Raji (cell line): ENCODE measurements around the gene ZNF711.

ENCODE experiments used
- POLR2A ChIP-seq: IDR thresholded peaks from 2 replicates; pipeline ENCODE4 v1.6.1; 2011; ENCODE audit warnings: low read depth, low read length, control low read depth; ENCODE audit not compliant: insufficient read depth

Gene ZNF711

GRCh38 chrX:85243761-85244449 is at the start of gene ZNF711, which contains the start of gene SATL1:
Gene ZNF711, plus strand, starts transcription at chrX:85243991. Its CDS starts 3,582 bp downstream, at chrX:85247573.
Gene SATL1, minus strand, starts transcription at chrX:85243779. Its CDS starts 134,811 bp downstream, at chrX:85108968.
- TF ChIP-seq POLR2A: peak; percentile 47

GRCh38 chrX:85196319-85196718 is 47.5 kb upstream of the ZNF711 start:
- TF ChIP-seq POLR2A: no peak

- no peak for TF ChIP-seq POLR2A
Measured at GRCh38 chrX:85203461-85203970, 40.3 kb upstream of the ZNF711 start.

- TF ChIP-seq POLR2A: no peak
Measured at GRCh38 chrX:85213792-85214530, 29.8 kb upstream of the ZNF711 start.

GRCh38 chrX:85215946-85216345 is 27.8 kb upstream of the ZNF711 start:
- no peak for TF ChIP-seq POLR2A

DNA sequence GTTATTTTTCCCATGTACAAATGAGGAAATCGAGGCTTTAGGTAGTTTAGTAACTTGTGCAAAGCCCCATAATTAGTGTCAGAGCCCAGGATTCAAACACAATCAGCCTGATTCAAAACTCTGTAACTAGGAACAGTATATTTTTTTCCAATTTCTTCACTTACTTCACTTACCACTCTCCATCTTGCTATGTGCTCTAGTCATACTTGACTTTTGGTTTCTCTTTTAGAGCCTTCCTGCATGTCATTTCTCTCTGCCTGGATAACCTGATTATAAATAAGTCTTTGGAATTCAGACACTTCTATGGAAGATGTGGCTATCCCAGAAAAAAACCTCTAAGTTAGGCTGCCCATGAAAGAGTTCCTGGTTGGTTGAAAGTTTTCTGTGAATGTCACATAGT is 22.4 kb upstream of the ZNF711 start:
- no peak for TF ChIP-seq POLR2A

DNA sequence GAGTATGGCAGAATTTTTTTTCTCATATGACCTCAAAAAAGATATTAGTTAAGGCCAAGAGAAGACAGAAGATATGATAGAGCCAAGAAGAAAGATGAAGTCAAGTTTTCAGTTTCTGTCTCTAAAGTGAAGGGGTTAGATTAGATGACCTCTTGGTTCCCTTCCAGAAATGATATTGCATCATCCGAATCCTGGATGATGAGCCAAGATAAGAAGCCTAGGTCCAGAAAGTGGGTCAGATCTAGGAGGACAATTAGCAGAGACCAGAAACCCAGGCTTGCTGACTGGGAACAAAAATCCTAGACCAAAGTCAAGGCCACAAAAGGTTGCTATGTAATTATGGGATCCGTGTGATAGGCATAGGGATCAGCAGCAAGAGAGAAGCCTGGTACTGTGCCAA is 20.4 kb upstream of the ZNF711 start:
- TF ChIP-seq POLR2A: no peak

GRCh38 chrX:85243155-85243554 is 636 bp upstream of the ZNF711 start:
- no peak for TF ChIP-seq POLR2A

DNA sequence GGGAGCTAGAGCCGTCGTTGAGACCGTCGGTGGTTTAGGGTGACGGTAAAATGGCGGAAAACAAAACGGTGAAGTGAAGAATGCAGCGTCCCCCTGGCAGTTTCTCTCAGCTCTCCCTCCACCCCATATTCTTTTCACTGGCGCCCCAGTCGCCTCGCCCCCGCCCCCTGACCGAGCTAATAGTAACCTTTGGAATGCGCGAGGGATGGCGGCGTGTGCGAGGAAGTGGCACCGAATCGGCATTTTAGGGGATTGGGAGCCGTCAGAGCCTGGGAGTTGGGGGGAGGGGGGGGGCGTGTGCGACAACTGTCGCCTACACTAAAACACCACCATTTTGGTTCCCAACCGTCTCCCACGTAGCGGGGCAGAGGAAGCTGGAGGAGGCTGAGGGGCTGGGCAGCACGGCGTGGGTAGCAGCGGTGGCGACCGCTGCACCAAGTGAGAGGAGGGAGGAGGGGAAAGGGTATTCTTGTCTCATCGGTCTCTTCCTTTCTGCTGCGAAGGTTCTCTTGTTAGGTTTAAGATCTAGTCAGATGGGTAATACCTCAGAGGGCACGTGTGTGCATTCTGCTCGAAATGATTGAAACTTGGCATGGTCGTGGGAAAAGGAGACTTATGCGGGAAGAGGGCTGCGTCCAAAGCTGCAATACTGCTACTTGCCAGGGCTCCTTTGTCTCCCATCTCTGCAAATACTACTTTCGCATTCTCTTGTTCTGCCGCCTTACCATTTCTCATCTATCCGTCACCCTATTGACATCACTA is 840 bp downstream of the ZNF711 start:
- peak; percentile 43; the same call in 1 of the 2 replicates for TF ChIP-seq POLR2A

- no peak for TF ChIP-seq POLR2A
Measured at GRCh38 chrX:85288992-85289723, 45.4 kb downstream of the ZNF711 start.

DNA sequence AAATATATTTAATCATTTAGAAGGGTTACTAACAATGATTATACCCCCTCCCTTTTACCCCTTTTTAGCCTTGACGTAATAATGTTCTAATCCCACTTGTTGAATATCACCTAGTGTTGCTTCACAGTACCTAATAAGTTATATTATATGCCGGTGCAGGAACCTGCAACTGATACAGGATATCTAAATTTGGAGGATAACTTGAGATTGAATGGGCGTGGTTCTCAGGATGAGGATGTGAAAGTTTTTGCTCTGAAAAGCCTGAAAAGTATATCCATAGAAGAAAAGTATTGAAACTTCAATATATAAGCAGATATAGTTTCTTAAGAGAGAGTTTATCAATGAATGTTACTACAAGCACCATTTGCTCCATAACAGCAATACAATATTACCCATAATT is 59.8 kb downstream of the ZNF711 start:
- TF ChIP-seq POLR2A: no peak

DNA sequence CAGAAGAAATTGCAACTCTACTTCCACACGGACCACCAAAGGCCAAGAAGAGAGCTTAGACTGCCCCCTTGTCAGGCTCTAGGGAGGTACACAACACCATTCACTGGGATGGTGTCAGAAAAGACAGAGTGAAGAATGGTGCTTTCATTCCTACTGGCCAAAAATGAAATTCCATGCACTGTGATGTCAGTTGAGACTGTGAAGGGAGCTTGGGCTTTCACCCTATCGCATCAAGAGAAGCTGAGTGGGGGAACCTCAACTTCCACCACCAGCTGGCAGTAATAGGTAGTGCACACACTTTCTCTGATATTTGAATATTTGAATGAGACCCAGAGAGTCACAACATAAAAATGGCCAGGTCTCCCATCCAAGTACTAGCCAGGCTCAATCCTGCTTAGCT is 65.9 kb downstream of the ZNF711 start:
- no peak for TF ChIP-seq POLR2A
